GM18505 (cell line): ENCODE measurements around the gene GAMT.

ENCODE experiments used
- ATAC-seq: cut with Tn5 transposase; IDR thresholded peaks from one replicate; pipeline ENCODE4 v1.9.1; 2021; ENCODE audit not compliant: unreplicated experiment
- POLR2A ChIP-seq: IDR thresholded peaks from 4 replicates; pipeline ENCODE4 v1.6.1; 2011; ENCODE audit warnings: borderline replicate concordance; ENCODE audit not compliant: insufficient read depth, insufficient read length; ENCODE audit errors: extremely low read depth

GAMT gene

GRCh38 chr19:1384085-1384462 lies 17.3 kb downstream of the GAMT start:
- no peak for TF ChIP-seq POLR2A
- ATAC-seq, result peak; percentile 9

GRCh38 chr19:1383312-1384084 lies 17.8 kb downstream of the GAMT start, which contains the start of gene NDUFS7:
Gene NDUFS7 (plus strand): TSS chr19:1383907. CDS start chr19:1383927, 20 bp downstream.
- peak; percentile 81 for TF ChIP-seq POLR2A
- peak; percentile 74 for ATAC-seq

- no peak for ATAC-seq
- TF ChIP-seq POLR2A, result no peak
Observed at GRCh38 chr19:1383017-1383311, 18.4 kb downstream of the GAMT start.

- no peak for TF ChIP-seq POLR2A
- ATAC-seq, result no peak
Observed at GRCh38 chr19:1382250-1382649, 19.1 kb downstream of the GAMT start.

- no peak for TF ChIP-seq POLR2A
- ATAC-seq, result no peak
Observed at GRCh38 chr19:1379961-1380489, 21.3 kb downstream of the GAMT start.

- no peak for TF ChIP-seq POLR2A
- ATAC-seq, result no peak
Observed at GRCh38 chr19:1379126-1379905, 22.0 kb downstream of the GAMT start.

GRCh38 chr19:1377965-1378785 lies 23.2 kb downstream of the GAMT start:
- ATAC-seq, result no peak

GRCh38 chr19:1377176-1377964 lies 24.0 kb downstream of the GAMT start:
- ATAC-seq, result no peak
- peak; percentile 18 for TF ChIP-seq POLR2A

More at GRCh38 chr19:1377965-1378785, 23.2 kb downstream of the GAMT start:
- TF ChIP-seq POLR2A, result no peak

- no peak for TF ChIP-seq POLR2A
- ATAC-seq, result no peak
Observed at GRCh38 chr19:1376415-1376805, 24.9 kb downstream of the GAMT start.

GRCh38 chr19:1374250-1374577 lies 27.1 kb downstream of the GAMT start:
- ATAC-seq, result no peak
- TF ChIP-seq POLR2A, result no peak

GRCh38 chr19:1373534-1374249 lies 27.6 kb downstream of the GAMT start:
- ATAC-seq, result no peak
- TF ChIP-seq POLR2A, result no peak

GRCh38 chr19:1373042-1373533 lies 28.3 kb downstream of the GAMT start:
- ATAC-seq, result no peak
- no peak for TF ChIP-seq POLR2A

- TF ChIP-seq POLR2A, result no peak
- ATAC-seq, result no peak
Observed at GRCh38 chr19:1370579-1371361, 30.6 kb downstream of the GAMT start.
